ENCODE measurements around the gene CCDC74B.

DNA sequence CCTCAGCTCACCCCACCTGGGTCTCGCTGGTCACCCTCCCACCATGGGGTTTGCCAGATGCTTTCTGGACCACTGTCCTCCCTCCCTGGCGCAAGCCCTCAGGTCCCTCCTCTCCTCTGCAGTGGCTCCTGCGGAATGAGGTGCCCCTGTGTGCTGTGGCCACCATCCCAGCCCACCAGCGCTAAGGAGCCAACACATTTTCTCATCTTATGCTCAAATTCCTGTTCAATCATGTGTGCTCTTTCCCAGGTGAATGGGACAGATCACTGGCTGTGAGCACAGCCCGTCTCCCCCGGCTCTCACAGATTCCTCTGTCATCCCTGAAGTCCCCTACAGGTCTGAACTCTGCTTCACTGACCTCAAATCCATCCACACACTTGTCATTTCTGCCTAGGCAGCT is 15.2 kb upstream of the CCDC74B start:
- TF ChIP-seq, protein P1, sequence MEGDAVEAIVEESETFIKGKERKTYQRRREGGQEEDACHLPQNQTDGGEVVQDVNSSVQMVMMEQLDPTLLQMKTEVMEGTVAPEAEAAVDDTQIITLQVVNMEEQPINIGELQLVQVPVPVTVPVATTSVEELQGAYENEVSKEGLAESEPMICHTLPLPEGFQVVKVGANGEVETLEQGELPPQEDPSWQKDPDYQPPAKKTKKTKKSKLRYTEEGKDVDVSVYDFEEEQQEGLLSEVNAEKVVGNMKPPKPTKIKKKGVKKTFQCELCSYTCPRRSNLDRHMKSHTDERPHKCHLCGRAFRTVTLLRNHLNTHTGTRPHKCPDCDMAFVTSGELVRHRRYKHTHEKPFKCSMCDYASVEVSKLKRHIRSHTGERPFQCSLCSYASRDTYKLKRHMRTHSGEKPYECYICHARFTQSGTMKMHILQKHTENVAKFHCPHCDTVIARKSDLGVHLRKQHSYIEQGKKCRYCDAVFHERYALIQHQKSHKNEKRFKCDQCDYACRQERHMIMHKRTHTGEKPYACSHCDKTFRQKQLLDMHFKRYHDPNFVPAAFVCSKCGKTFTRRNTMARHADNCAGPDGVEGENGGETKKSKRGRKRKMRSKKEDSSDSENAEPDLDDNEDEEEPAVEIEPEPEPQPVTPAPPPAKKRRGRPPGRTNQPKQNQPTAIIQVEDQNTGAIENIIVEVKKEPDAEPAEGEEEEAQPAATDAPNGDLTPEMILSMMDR (IDR thresholded peaks at IDR 0.05; ENCODE audit: insufficient read depth, low read length, poor library complexity, severe bottlenecking) = no peak
- no peak for TF ChIP-seq EZH2phosphoT487 (conservative IDR thresholded peaks at IDR 0.05; ENCODE audit: low read length)
